Measurements from ENCODE around the gene SND1. TPM values are rescaled to one million over a fixed set of nuclear protein-coding genes. Genes with fewer than 3 reads are reported as not detected.

The SND1 gene
- total RNA-seq, 1 experiment from 2014 or later = 104 TPM

DNA sequence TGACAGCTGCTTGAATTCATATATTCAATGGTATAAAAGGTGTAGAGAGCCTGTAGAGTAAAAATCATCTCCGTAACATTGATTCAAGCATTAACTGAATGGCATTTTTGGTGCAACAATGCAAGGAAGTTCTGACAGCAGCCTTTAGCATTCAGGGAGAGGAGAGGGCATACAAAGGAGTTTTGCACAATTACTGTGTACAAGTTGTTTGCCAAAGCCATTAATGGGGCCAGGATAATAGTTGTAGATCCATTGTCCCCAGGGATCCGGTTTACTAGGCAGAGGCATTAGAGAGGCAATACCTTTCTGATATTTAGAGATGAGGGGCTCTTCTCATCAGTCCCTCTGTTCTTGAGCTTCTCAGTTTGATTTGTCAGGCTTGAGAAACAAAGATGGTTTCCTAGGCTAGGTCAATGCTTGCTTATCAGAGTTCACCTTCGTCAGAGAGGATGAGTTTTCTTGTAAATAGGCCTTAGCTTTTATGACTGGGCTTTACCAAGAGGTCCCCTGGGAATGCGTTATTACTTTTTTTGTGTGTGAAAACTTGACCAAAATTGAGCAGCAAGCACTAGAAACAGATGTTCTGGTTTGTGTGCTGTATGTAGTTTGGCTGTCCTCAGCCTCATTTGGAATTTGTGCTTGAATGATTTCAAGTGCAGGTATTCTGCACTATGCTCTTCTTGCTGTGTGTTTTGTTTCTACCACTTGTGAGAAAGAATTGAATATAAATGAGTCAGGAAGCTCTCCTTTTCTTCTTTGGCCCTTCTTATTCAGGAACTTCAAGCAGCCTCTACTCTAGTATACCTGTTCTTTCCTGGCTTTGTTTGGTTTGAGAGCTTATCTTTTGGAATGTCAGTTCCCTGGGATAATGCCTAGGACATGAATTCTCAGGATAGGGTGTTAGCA, 32.0 kb downstream of the SND1 start:
- Histone ChIP-seq H3K27ac (ENCODE audit: low read length) (0 out of 2 replicates have a peak overlapping the region, but pooled peaks have one; percentile 14), H3K9me2 (replicated peaks; ENCODE audit: insufficient read depth, low read length) (no peaks in the 10 kb centered on the region), H3K4me3 (ENCODE audit: low read length) (no peak overlapping the region), H3K36me3 (ENCODE audit: insufficient read depth, low read length) (peaks cover 29% of the 10 kb centered on the region), H3K27me3 (ENCODE audit: low read length) (no peaks in the 10 kb centered on the region), H4K20me1 (ENCODE audit: insufficient read depth, low read depth, low read length) (peaks cover 27% of the 10 kb centered on the region), H3K4me1 (ENCODE audit: low read length) (peaks cover 36% of the 10 kb centered on the region), H3K9me3 (ENCODE audit: low read length) (peaks cover 5% of the 10 kb centered on the region), H3K79me2 (ENCODE audit: low read length) (peaks cover 95% of the 10 kb centered on the region), H3K9ac (ENCODE audit: low read length) (no peak overlapping the region), H2AFZ (ENCODE audit: low read length) (no peak overlapping the region), H3K4me2 (ENCODE audit: low read depth, low read length, poor library complexity, severe bottlenecking) (no peak overlapping the region)
- no peak for DNase-seq

DNA sequence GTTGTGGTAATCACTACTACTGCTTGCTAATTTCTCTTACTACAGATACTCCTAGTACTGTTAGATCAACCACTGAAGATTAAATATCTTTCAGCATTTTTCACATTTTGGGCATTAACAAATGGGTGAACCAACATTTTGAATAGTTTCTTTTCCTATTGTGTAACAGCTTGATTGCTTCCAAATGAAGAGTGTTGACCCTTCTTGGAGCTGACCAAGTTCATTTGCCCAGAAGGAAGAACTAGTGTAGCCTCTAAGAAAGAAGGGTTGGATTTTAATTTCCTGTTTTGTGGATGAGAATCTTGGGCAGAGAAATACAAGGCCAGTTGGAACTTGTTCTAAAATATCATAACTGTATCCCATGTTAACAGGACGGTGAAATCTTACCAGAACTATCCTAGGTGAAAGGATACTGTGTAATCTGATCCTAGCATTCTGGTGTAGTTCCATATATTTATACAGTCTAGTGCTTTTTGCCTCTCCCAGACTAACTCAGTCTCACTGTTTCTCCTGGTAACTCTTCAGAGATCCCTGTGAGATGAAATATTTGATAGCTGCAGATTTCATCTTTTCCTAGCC, 37.3 kb downstream of the SND1 start:
- peaks cover 33% of the 10 kb centered on the region for H3K36me3 ChIP-seq (ENCODE audit: insufficient read depth, low read length)
- no peak overlapping the region for H3K4me3 ChIP-seq (ENCODE audit: low read length)
- H3K79me2 ChIP-seq (ENCODE audit: low read length) = peaks cover 91% of the 10 kb centered on the region
- no peak overlapping the region for H2AFZ ChIP-seq (ENCODE audit: low read length)
- H3K4me2 ChIP-seq (ENCODE audit: low read depth, low read length, poor library complexity, severe bottlenecking) = no peak overlapping the region
- H3K4me1 ChIP-seq (ENCODE audit: low read length) = peaks cover 57% of the 10 kb centered on the region
- H3K27ac ChIP-seq (ENCODE audit: low read length) = no peak overlapping the region
- no peak overlapping the region for H3K9ac ChIP-seq (ENCODE audit: low read length)
- no peaks in the 10 kb centered on the region for H3K9me2 ChIP-seq (replicated peaks; ENCODE audit: insufficient read depth, low read length)
- peaks cover 8% of the 10 kb centered on the region for H4K20me1 ChIP-seq (ENCODE audit: insufficient read depth, low read depth, low read length)
- no peak for DNase-seq
- H3K27me3 ChIP-seq (ENCODE audit: low read length) = no peaks in the 10 kb centered on the region
- H3K9me3 ChIP-seq (ENCODE audit: low read length) = no peaks in the 10 kb centered on the region

DNA sequence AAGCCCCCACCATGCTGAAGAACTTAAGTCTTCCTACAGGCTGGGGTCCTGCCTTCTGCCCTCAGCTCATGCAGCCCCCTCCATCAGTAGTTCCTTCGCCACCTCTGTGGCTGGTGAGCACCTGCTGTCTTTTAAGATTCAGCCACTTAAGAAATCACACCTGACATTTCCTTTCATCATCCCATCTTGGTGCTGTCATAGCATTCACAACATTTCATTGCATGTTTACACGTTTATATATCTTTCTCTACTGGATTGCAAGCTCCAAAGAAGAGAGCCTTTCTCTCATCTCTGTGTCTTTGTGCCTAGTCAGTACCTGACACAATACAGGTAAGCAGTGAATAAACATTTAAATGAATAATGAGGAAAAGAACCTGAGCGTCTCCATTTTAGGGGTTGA, 38.3 kb downstream of the SND1 start:
- Histone ChIP-seq H3K79me2 (ENCODE audit: low read length) (peaks cover 91% of the 10 kb centered on the region), H3K4me2 (ENCODE audit: low read depth, low read length, poor library complexity, severe bottlenecking) (no peak overlapping the region), H3K9me2 (replicated peaks; ENCODE audit: insufficient read depth, low read length) (no peaks in the 10 kb centered on the region), H2AFZ (ENCODE audit: low read length) (no peak overlapping the region), H3K9me3 (ENCODE audit: low read length) (no peaks in the 10 kb centered on the region), H3K9ac (ENCODE audit: low read length) (no peak overlapping the region), H3K27me3 (ENCODE audit: low read length) (no peaks in the 10 kb centered on the region), H3K4me3 (ENCODE audit: low read length) (no peak overlapping the region), H3K4me1 (ENCODE audit: low read length) (peaks cover 59% of the 10 kb centered on the region), H3K27ac (ENCODE audit: low read length) (no peak overlapping the region), H4K20me1 (ENCODE audit: insufficient read depth, low read depth, low read length) (peaks cover 5% of the 10 kb centered on the region), H3K36me3 (ENCODE audit: insufficient read depth, low read length) (peaks cover 42% of the 10 kb centered on the region)
- no peak for DNase-seq

DNA sequence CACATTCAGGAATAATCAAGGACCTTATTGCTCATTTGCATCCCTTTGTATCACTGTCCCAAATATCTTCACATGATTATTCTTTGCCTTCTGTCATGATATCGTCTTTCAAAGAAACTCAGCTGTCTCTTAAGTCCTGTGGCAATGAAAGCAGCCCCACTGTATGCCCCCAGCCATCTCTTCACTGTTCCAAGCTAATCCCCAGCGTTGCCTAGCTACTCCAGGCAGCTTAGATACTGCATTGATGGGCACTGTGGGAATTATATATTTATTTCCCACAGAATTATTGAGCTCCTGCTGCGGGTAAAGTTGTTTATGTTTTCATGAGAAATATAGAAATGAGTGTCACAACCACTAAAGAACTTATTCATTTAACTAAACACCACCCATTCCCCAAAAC, 38.8 kb downstream of the SND1 start:
- no peak overlapping the region for H3K27ac ChIP-seq (ENCODE audit: low read length)
- H3K4me3 ChIP-seq (ENCODE audit: low read length) = no peak overlapping the region
- no peak for DNase-seq
- no peaks in the 10 kb centered on the region for H3K9me3 ChIP-seq (ENCODE audit: low read length)
- peaks cover 91% of the 10 kb centered on the region for H3K79me2 ChIP-seq (ENCODE audit: low read length)
- no peak overlapping the region for H2AFZ ChIP-seq (ENCODE audit: low read length)
- no peak overlapping the region for H3K4me2 ChIP-seq (ENCODE audit: low read depth, low read length, poor library complexity, severe bottlenecking)
- peaks cover 2% of the 10 kb centered on the region for H4K20me1 ChIP-seq (ENCODE audit: insufficient read depth, low read depth, low read length)
- H3K36me3 ChIP-seq (ENCODE audit: insufficient read depth, low read length) = peaks cover 44% of the 10 kb centered on the region
- H3K4me1 ChIP-seq (ENCODE audit: low read length) = peaks cover 61% of the 10 kb centered on the region
- H3K9ac ChIP-seq (ENCODE audit: low read length) = no peak overlapping the region
- no peaks in the 10 kb centered on the region for H3K27me3 ChIP-seq (ENCODE audit: low read length)
- no peaks in the 10 kb centered on the region for H3K9me2 ChIP-seq (replicated peaks; ENCODE audit: insufficient read depth, low read length)

DNA sequence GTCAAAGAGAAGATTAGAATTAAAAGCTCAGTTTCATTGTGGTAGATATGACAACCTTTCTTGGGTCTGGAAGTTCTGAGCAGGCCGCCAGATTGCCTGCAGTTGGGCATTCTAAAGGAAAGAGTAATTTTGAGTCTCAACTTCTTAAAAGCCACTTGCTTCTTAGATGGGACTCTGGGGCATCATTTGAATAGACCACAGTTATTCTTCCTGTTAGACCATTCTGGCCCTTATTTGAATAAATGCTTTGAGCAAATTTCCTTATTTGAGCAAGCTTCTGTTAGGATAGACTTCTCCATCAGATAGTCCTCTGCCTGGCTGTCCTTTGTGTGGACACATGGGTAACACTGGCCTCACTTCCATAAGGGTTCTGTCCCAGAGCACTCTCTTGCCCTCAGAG, 40.2 kb downstream of the SND1 start:
- Histone ChIP-seq H3K4me3 (ENCODE audit: low read length) (peak overlapping the region; percentile 27; the same call in 1 of the 2 replicates), H3K4me2 (ENCODE audit: low read depth, low read length, poor library complexity, severe bottlenecking) (peak overlapping the region; percentile 51), H4K20me1 (ENCODE audit: insufficient read depth, low read depth, low read length) (no peaks in the 10 kb centered on the region), H3K27me3 (ENCODE audit: low read length) (no peaks in the 10 kb centered on the region), H3K9ac (ENCODE audit: low read length) (no peak overlapping the region), H3K27ac (ENCODE audit: low read length) (peak overlapping the region; percentile 72), H2AFZ (ENCODE audit: low read length) (no peak overlapping the region), H3K79me2 (ENCODE audit: low read length) (peaks cover 91% of the 10 kb centered on the region), H3K9me3 (ENCODE audit: low read length) (no peaks in the 10 kb centered on the region), H3K9me2 (replicated peaks; ENCODE audit: insufficient read depth, low read length) (no peaks in the 10 kb centered on the region), H3K4me1 (ENCODE audit: low read length) (peaks cover 69% of the 10 kb centered on the region), H3K36me3 (ENCODE audit: insufficient read depth, low read length) (peaks cover 41% of the 10 kb centered on the region; the same call in 1 of the 2 replicates)
- peak; percentile 53 for DNase-seq

DNA sequence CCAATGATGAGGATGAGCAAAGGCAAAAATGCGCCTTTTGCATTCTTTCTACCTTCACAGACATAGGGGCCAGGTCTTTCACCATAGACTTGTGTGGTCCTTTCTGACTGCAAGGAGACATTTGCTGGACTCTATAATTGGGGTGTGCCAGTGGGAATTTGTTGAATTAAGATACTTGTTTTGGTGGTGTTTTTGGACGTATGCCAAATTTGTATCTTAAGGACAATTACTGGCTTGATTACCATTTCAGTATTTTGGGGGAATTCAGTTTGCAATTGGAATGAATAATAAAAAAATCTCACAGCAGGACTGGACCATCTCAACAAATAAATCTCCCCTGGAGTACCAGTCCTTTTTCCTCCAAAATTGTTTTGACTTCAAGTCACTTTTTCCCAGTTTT, 47.9 kb downstream of the SND1 start:
- DNase-seq = no peak
- no peak overlapping the region for H3K4me3 ChIP-seq (ENCODE audit: low read length)
- H3K4me1 ChIP-seq (ENCODE audit: low read length) = peaks cover 18% of the 10 kb centered on the region
- no peak overlapping the region for H3K27ac ChIP-seq (ENCODE audit: low read length)
- no peaks in the 10 kb centered on the region for H3K9me3 ChIP-seq (ENCODE audit: low read length)
- no peak overlapping the region for H3K9ac ChIP-seq (ENCODE audit: low read length)
- no peaks in the 10 kb centered on the region for H3K27me3 ChIP-seq (ENCODE audit: low read length)
- H3K4me2 ChIP-seq (ENCODE audit: low read depth, low read length, poor library complexity, severe bottlenecking) = no peak overlapping the region
- H4K20me1 ChIP-seq (ENCODE audit: insufficient read depth, low read depth, low read length) = no peaks in the 10 kb centered on the region
- no peaks in the 10 kb centered on the region for H3K9me2 ChIP-seq (replicated peaks; ENCODE audit: insufficient read depth, low read length)
- H3K36me3 ChIP-seq (ENCODE audit: insufficient read depth, low read length) = peaks cover 48% of the 10 kb centered on the region; the same call in 1 of the 2 replicates
- no peak overlapping the region for H2AFZ ChIP-seq (ENCODE audit: low read length)
- peaks cover 74% of the 10 kb centered on the region for H3K79me2 ChIP-seq (ENCODE audit: low read length)

DNA sequence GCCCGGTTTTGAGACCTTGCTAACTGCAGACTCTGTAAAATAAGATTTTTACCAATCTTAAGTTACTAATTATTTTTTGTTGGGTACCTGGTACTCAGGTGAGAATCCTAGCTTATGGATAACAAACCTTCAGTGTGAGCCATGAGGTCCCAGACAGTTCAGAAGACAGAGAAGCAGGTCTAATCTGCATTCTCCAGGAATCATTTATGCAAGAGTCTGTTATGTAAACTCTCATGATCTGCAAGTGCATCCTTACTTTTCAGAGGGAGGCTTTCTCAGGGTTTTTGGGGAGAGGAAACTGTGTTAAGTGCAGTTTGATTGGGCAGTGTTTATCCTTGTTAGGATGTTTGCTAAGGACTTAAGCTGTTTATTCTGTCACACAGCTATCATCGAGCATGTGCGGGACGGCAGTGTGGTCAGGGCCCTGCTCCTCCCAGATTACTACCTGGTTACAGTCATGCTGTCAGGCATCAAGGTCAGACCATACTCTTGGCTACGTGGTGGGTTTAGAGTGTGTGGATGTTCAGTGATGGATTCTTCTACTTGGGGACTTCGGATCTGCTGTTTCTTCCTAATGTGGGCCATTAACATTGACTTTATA, 50.2 kb downstream of the SND1 start:
- Histone ChIP-seq H2AFZ (ENCODE audit: low read length) (no peak overlapping the region), H4K20me1 (ENCODE audit: insufficient read depth, low read depth, low read length) (no peaks in the 10 kb centered on the region), H3K79me2 (ENCODE audit: low read length) (peaks cover 53% of the 10 kb centered on the region), H3K27me3 (ENCODE audit: low read length) (no peaks in the 10 kb centered on the region), H3K9ac (ENCODE audit: low read length) (no peak overlapping the region), H3K9me2 (replicated peaks; ENCODE audit: insufficient read depth, low read length) (no peaks in the 10 kb centered on the region), H3K36me3 (ENCODE audit: insufficient read depth, low read length) (peaks cover 48% of the 10 kb centered on the region; the same call in 1 of the 2 replicates), H3K4me2 (ENCODE audit: low read depth, low read length, poor library complexity, severe bottlenecking) (no peak overlapping the region), H3K4me1 (ENCODE audit: low read length) (no peaks in the 10 kb centered on the region), H3K27ac (ENCODE audit: low read length) (no peak overlapping the region), H3K4me3 (ENCODE audit: low read length) (no peak overlapping the region), H3K9me3 (ENCODE audit: low read length) (no peaks in the 10 kb centered on the region)
- no peak for DNase-seq

DNA sequence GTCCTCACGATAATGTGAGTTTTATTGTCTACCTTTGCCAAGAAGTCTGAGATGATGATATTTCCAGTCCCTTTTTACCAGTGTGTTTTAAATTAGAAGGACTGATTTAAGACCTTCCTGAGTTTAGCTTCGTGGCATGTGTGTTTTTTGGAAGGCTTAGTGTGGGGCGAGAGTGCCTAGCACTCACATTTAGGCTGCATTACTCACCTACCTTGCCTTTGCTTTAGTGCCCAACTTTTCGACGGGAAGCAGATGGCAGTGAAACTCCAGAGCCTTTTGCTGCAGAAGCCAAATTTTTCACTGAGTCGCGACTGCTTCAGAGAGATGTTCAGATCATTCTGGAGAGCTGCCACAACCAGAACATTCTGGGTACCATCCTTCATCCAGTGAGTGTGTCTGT, 50.9 kb downstream of the SND1 start:
- peaks cover 46% of the 10 kb centered on the region for H3K79me2 ChIP-seq (ENCODE audit: low read length)
- peaks cover 52% of the 10 kb centered on the region; the same call in 1 of the 2 replicates for H3K36me3 ChIP-seq (ENCODE audit: insufficient read depth, low read length)
- H3K4me2 ChIP-seq (ENCODE audit: low read depth, low read length, poor library complexity, severe bottlenecking) = no peak overlapping the region
- H3K4me3 ChIP-seq (ENCODE audit: low read length) = no peak overlapping the region
- no peaks in the 10 kb centered on the region for H3K9me3 ChIP-seq (ENCODE audit: low read length)
- H3K9ac ChIP-seq (ENCODE audit: low read length) = no peak overlapping the region
- no peaks in the 10 kb centered on the region for H3K9me2 ChIP-seq (replicated peaks; ENCODE audit: insufficient read depth, low read length)
- H4K20me1 ChIP-seq (ENCODE audit: insufficient read depth, low read depth, low read length) = no peaks in the 10 kb centered on the region
- DNase-seq = no peak
- no peaks in the 10 kb centered on the region for H3K4me1 ChIP-seq (ENCODE audit: low read length)
- H3K27me3 ChIP-seq (ENCODE audit: low read length) = no peaks in the 10 kb centered on the region
- H3K27ac ChIP-seq (ENCODE audit: low read length) = no peak overlapping the region
- no peak overlapping the region for H2AFZ ChIP-seq (ENCODE audit: low read length)
